Vagina (tissue), 2 donors: ENCODE data around the gene COL6A1. TPM values are rescaled to one million over a fixed set of nuclear protein-coding genes. Genes with fewer than 3 reads are reported as not detected.

ENCODE experiments used
- DNase-seq, 2 donors: peaks; one replicate each; pipeline ENCODE4 v3.0.0-alpha.2; 2017; ENCODE audit errors: extremely low spot score in 2 of 2
- H3K27ac ChIP-seq: fragments of 200-600 bp; sonication (generic); one replicate; pipeline ENCODE4 v1.5.1; 2019
- H3K27me3 ChIP-seq: fragments of 200-600 bp; sonication (generic); one replicate; pipeline ENCODE4 v1.5.1; 2019
- H3K36me3 ChIP-seq, 2 donors: fragments of 200-600 bp; sonication (generic); one replicate each; pipeline ENCODE4 v1.5.1; 2017 to 2019
- H3K4me1 ChIP-seq: fragments of 200-600 bp; sonication (generic); one replicate; pipeline ENCODE4 v1.5.1; 2019
- H3K4me3 ChIP-seq, 2 donors: fragments of 200-600 bp; sonication (generic); 1 replicate in 1 of 2; 2 replicates in 1 of 2; pipeline ENCODE4 v1.5.1; 2016 to 2019
- H3K9me3 ChIP-seq: fragments of 200-600 bp; sonication (generic); one replicate; pipeline ENCODE4 v1.5.1; 2019
- POLR2A ChIP-seq, 2 donors: fragments of 450-650 bp; IDR thresholded peaks; one replicate each; pipeline ENCODE4 v1.6.1; 2017; ENCODE audit warnings: antibody characterized with exemption in 2 of 2, mild to moderate bottlenecking in 2 of 2, moderate library complexity in 2 of 2
- POLR2AphosphoS5 ChIP-seq, 2 donors: sonication (generic); formaldehyde crosslinking; IDR thresholded peaks; one replicate each; pipeline ENCODE4 v1.9.0; 2017; ENCODE audit warnings: antibody characterized with exemption in 2 of 2, mild to moderate bottlenecking in 2 of 2, low read depth in 1 of 2; ENCODE audit not compliant: insufficient read depth in 1 of 2
- intact Hi-C: fragments of 100-400 bp; cut with DNase I; formaldehyde crosslinking; loops from one replicate; pipeline ENCODE4 v1.15.1; 2023
- total RNA-seq: library from RNA; depleted of rRNA; stranded (reverse); fragments of >200 nt; gene quantifications from one replicate; pipeline ENCODE4 v1.2.3, GENCODE V29; 2016
- TF ChIP-seq, protein P1 (sequence below), 3 experiments: fragments of 450-650 bp in 2 of 3; fragments of 200-600 bp in 1 of 3; sonication (generic) in 1 of 3; IDR thresholded peaks; one replicate each; pipeline ENCODE4 v1.5.1; 2017 to 2019; ENCODE audit warnings: antibody characterized with exemption in 3 of 3, mild to moderate bottlenecking in 2 of 3, moderate library complexity in 2 of 3

Gene COL6A1
- total RNA-seq, 1 donor from 2014 or later = 520 TPM

GRCh38 chr21:45987121-45987711 lies 5.6 kb downstream of the COL6A1 start:
- no peak for TF ChIP-seq POLR2AphosphoS5 (IDR thresholded peaks at IDR 0.05; ENCODE audit: insufficient read depth in 1 of 2, low read depth in 1 of 2)
- no peak for TF ChIP-seq POLR2A (IDR thresholded peaks at IDR 0.05)
- Histone ChIP-seq H3K4me3 (no peak overlapping the region), H3K9me3 (no peaks in the 10 kb centered on the region), H3K27me3 (no peaks in the 10 kb centered on the region), H3K36me3 (peaks cover 0 to 48% of the 10 kb centered on the region in 2 donors), H3K4me1 (peaks cover 30% of the 10 kb centered on the region), H3K27ac (peak overlapping the region; percentile 91)
- intact Hi-C loops = no loop called here
- no peak for DNase-seq

GRCh38 chr21:45988366-45989347 lies 7.1 kb downstream of the COL6A1 start:
- Histone ChIP-seq H3K27ac (peak overlapping the region; percentile 48), H3K36me3 (peaks cover 0 to 48% of the 10 kb centered on the region in 2 donors), H3K4me1 (peaks cover 24% of the 10 kb centered on the region), H3K4me3 (no peak overlapping the region), H3K27me3 (no peaks in the 10 kb centered on the region), H3K9me3 (no peaks in the 10 kb centered on the region)
- intact Hi-C loops = no loop called here
- TF ChIP-seq, protein P1, sequence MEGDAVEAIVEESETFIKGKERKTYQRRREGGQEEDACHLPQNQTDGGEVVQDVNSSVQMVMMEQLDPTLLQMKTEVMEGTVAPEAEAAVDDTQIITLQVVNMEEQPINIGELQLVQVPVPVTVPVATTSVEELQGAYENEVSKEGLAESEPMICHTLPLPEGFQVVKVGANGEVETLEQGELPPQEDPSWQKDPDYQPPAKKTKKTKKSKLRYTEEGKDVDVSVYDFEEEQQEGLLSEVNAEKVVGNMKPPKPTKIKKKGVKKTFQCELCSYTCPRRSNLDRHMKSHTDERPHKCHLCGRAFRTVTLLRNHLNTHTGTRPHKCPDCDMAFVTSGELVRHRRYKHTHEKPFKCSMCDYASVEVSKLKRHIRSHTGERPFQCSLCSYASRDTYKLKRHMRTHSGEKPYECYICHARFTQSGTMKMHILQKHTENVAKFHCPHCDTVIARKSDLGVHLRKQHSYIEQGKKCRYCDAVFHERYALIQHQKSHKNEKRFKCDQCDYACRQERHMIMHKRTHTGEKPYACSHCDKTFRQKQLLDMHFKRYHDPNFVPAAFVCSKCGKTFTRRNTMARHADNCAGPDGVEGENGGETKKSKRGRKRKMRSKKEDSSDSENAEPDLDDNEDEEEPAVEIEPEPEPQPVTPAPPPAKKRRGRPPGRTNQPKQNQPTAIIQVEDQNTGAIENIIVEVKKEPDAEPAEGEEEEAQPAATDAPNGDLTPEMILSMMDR (IDR thresholded peaks at IDR 0.05) = no peak
- TF ChIP-seq POLR2A (IDR thresholded peaks at IDR 0.05) = no peak
- no peak for TF ChIP-seq POLR2AphosphoS5 (IDR thresholded peaks at IDR 0.05; ENCODE audit: insufficient read depth in 1 of 2, low read depth in 1 of 2)
- DNase-seq = no peak

- Histone ChIP-seq H3K4me3 (no peak overlapping the region), H3K36me3 (peaks cover 0 to 48% of the 10 kb centered on the region in 2 donors), H3K27me3 (no peaks in the 10 kb centered on the region), H3K4me1 (peaks cover 16% of the 10 kb centered on the region), H3K27ac (peak overlapping the region; percentile 48), H3K9me3 (no peaks in the 10 kb centered on the region)
- intact Hi-C loops = no loop called here
- TF ChIP-seq, protein P1 (IDR thresholded peaks at IDR 0.05) = no peak
- peak in 1 of 2 donors; percentile 25 for TF ChIP-seq POLR2AphosphoS5 (IDR thresholded peaks at IDR 0.05; ENCODE audit: insufficient read depth in 1 of 2, low read depth in 1 of 2)
- no peak for DNase-seq
These were observed 7.9 kb downstream of the COL6A1 start for GRCh38 chr21:45989355-45990048.

GRCh38 chr21:45990049-45990711 lies 8.6 kb downstream of the COL6A1 start:
- Histone ChIP-seq H3K4me1 (peaks cover 14% of the 10 kb centered on the region), H3K27me3 (no peaks in the 10 kb centered on the region), H3K9me3 (no peaks in the 10 kb centered on the region), H3K27ac (peak overlapping the region; percentile 15), H3K4me3 (no peak overlapping the region), H3K36me3 (peaks cover 0 to 47% of the 10 kb centered on the region in 2 donors)
- TF ChIP-seq, protein P1 (IDR thresholded peaks at IDR 0.05) = no peak
- no peak for TF ChIP-seq POLR2AphosphoS5 (IDR thresholded peaks at IDR 0.05; ENCODE audit: insufficient read depth in 1 of 2, low read depth in 1 of 2)
- no peak for TF ChIP-seq POLR2A (IDR thresholded peaks at IDR 0.05)
- no peak for DNase-seq
- intact Hi-C loops = no loop called here
